GM19023 (cell line): Measurements from ENCODE around the gene SLC12A7.

Source experiments
- ATAC-seq: cut with Tn5 transposase; IDR thresholded peaks from one replicate; pipeline ENCODE4 v1.9.1; 2021; ENCODE audit warnings: mild to moderate bottlenecking, moderate library complexity; ENCODE audit not compliant: unreplicated experiment

Gene SLC12A7

GRCh38 chr5:1038417-1039209, 73.2 kb downstream of the SLC12A7 start:
- no peak for ATAC-seq

DNA sequence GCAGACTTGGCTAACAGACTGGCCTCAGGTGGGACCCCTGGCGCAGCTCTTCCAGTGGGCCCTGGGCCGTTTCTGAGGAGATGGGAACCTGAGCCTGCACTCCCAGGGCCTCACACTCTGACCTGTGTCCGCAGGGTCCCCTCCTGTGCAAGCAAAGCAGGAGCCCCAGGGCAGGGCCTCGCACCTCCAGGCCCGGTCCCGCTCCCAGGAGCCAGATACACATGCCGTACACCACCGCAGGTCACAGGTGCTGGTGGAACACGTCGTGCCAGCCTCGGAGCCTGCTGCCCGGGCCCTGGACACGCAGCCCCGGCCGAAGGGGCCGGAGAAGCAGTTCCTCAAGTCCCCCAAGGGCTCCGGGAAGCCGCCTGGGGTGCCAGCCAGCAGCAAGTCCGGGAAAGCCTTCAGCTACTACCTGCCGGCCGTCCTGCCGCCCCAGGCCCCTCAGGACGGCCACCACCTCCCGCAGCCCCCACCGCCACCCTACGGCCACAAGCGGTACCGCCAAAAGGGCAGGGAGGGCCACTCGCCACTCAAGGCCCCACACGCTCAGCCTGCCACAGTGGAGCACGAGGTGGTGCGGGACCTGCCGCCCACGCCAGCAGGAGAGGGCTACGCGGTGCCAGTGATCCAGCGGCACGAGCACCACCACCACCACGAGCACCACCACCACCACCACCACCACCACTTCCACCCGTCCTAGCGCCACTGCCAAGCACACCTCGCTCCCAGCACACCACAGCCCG, 74.0 kb downstream of the SLC12A7 start:
- no peak for ATAC-seq

DNA sequence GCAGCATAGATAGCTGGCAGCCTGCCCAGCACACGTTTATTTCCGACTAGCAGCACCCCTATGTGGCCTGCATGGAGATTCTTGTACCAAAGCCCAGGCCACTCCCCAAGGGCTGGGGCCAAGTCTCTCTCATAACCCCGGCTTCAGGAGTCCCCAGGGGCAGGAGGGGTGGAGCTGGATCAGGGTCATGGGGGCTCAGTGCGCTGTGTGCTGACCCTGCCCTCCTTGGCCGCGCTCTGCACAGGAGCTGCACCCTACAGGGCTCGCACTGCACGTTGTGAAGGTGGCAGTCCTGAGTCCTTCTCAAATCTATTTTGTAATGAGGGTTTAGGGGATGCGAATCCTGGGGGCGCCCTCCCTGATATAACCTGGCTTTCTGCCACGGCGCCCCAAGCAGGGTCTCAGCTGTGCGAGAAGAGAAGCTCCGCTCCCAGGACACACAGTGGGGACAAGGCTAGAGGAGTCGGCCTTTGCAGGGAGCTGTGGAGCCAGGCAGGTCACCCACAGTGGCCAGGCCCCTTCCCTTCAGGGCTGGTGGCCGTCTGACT, 74.7 kb downstream of the SLC12A7 start:
- ATAC-seq = no peak

GRCh38 chr5:1036504-1037122, 75.2 kb downstream of the SLC12A7 start:
- no peak for ATAC-seq

GRCh38 chr5:1035421-1036405, 76.2 kb downstream of the SLC12A7 start:
- ATAC-seq = no peak

- ATAC-seq = no peak
These were observed 76.9 kb downstream of the SLC12A7 start for GRCh38 chr5:1034986-1035385.

- no peak for ATAC-seq
These were observed 77.4 kb downstream of the SLC12A7 start for GRCh38 chr5:1034421-1034905.

- ATAC-seq = no peak
These were observed 78.0 kb downstream of the SLC12A7 start for GRCh38 chr5:1033606-1034420.

- no peak for ATAC-seq
These were observed 78.7 kb downstream of the SLC12A7 start for GRCh38 chr5:1033178-1033577.

- ATAC-seq = no peak
These were observed 79.3 kb downstream of the SLC12A7 start for GRCh38 chr5:1032551-1033027.

GRCh38 chr5:1032011-1032410, 79.9 kb downstream of the SLC12A7 start:
- no peak for ATAC-seq

- no peak for ATAC-seq
These were observed 80.4 kb downstream of the SLC12A7 start for GRCh38 chr5:1031306-1031959.

GRCh38 chr5:1030801-1031271, 81.0 kb downstream of the SLC12A7 start:
- ATAC-seq = no peak

- no peak for ATAC-seq
These were observed 81.8 kb downstream of the SLC12A7 start for GRCh38 chr5:1029945-1030625.

- ATAC-seq = no peak
These were observed 82.5 kb downstream of the SLC12A7 start for GRCh38 chr5:1029282-1029944.

DNA sequence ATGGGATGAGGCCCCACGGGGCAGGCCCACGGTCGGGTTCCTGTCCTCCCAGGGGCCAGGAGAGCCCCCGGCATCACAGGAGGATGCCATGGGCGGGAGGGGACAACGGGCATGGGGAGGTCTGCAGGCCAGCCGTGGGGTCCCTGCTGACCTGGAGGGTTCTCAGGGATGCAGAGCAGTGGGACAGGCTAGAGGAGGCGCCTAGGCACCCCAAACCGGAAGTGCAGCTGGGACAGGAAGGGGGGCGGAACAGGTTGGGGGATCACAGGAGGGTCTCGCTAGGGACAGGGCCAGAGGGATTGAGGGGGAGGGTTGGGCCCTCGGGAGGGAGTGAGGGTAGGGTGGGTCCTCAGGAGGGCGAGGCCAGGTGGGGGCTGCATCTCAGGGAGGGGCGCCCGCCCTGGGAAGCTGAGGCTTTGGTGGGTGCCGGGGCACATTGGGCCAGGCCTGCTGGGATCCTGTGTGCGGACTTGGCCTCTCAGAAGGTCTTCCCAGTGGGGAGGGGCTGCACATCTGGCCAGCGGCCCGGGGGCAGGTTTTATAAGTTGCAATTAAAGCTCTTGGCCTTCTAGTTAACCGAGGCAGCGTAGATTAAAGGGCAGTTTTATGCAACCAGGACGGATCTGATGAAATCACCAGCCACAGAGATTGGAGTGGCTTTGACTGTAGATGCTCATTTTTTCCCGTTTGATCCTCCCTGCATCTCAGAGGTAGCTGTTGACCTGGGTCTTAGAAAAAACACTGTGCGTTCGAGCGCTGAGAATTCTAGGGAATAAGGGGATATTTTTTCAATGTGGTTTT, 83.2 kb downstream of the SLC12A7 start:
- no peak for ATAC-seq
